Activated naive CD8-positive, alpha-beta T cell (primary cell): Measurements from ENCODE around the gene STX8.
A peak's percentile ranks its signal among the peaks of the same experiment; 100 is the strongest.
"Not testable (repeated sequence)": the region's sequence is repeated elsewhere in the genome, so short reads cannot be mapped to it uniquely, and the experiment has no call there.

ENCODE experiments used
- H3K27ac Mint-ChIP-seq: one replicate; pipeline ENCODE4 v1.8.0; 2021; ENCODE audit warnings: mixed read lengths
- H3K27me3 Mint-ChIP-seq: one replicate; pipeline ENCODE4 v1.8.0; 2021; ENCODE audit warnings: mixed read lengths
- H3K36me3 Mint-ChIP-seq: one replicate; pipeline ENCODE4 v1.8.0; 2021; ENCODE audit warnings: mixed read lengths
- H3K4me1 Mint-ChIP-seq: one replicate; pipeline ENCODE4 v1.8.0; 2021; ENCODE audit warnings: low read depth, mixed read lengths
- H3K4me3 Mint-ChIP-seq: one replicate; pipeline ENCODE4 v1.8.0; 2021; ENCODE audit warnings: mild to moderate bottlenecking, mixed read lengths
- H3K9me3 Mint-ChIP-seq: one replicate; pipeline ENCODE4 v1.8.0; 2021; ENCODE audit warnings: low read depth, mixed read lengths

The STX8 gene

GRCh38 chr17:9575381-9576101, at the start of gene STX8:
TSS of gene STX8 (minus strand) at chr17:9575820. CDS start at chr17:9575808, 12 bp downstream.
- no peaks in the 10 kb centered on the region for H3K27me3 Mint-ChIP-seq
- H3K27ac Mint-ChIP-seq: peak within 1 kb of the TSS; percentile 79
- H3K36me3 Mint-ChIP-seq: no peaks in the 10 kb centered on the region
- peaks cover 24% of the 10 kb centered on the region for H3K4me1 Mint-ChIP-seq
- no peaks in the 10 kb centered on the region for H3K9me3 Mint-ChIP-seq
- peak within 1 kb of the TSS; percentile 97 for H3K4me3 Mint-ChIP-seq

- Mint-ChIP-seq H3K4me1 (no peaks in the 10 kb centered on the region), H3K4me3 (no peak overlapping the region), H3K27ac (no peak overlapping the region), H3K27me3 (no peaks in the 10 kb centered on the region), H3K9me3 (peaks cover 26% of the 10 kb centered on the region), H3K36me3 (no peaks in the 10 kb centered on the region)
Measured at GRCh38 chr17:9622961-9623360, 47.3 kb upstream of the STX8 start.

GRCh38 chr17:9615486-9615885, 39.9 kb upstream of the STX8 start:
- Mint-ChIP-seq H3K9me3 (no peaks in the 10 kb centered on the region), H3K27me3 (peaks cover 6% of the 10 kb centered on the region), H3K36me3 (no peaks in the 10 kb centered on the region), H3K4me1 (no peaks in the 10 kb centered on the region), H3K27ac (no peak overlapping the region), H3K4me3 (no peak overlapping the region)

- no peaks in the 10 kb centered on the region for H3K4me1 Mint-ChIP-seq
- H3K27me3 Mint-ChIP-seq: peaks cover 7% of the 10 kb centered on the region
- H3K9me3 Mint-ChIP-seq: no peaks in the 10 kb centered on the region
- H3K4me3 Mint-ChIP-seq: no peak overlapping the region
- no peaks in the 10 kb centered on the region for H3K36me3 Mint-ChIP-seq
- H3K27ac Mint-ChIP-seq: no peak overlapping the region
Measured at GRCh38 chr17:9612006-9612405, 36.4 kb upstream of the STX8 start.

GRCh38 chr17:9611557-9611956, 35.9 kb upstream of the STX8 start:
- Mint-ChIP-seq H3K27ac (no peak overlapping the region), H3K4me1 (no peaks in the 10 kb centered on the region), H3K4me3 (no peak overlapping the region), H3K9me3 (no peaks in the 10 kb centered on the region), H3K36me3 (no peaks in the 10 kb centered on the region), H3K27me3 (peaks cover 7% of the 10 kb centered on the region)

GRCh38 chr17:9607058-9607457, 31.4 kb upstream of the STX8 start:
- H3K27me3 Mint-ChIP-seq: peaks cover 12% of the 10 kb centered on the region
- H3K36me3 Mint-ChIP-seq, H3K9me3 Mint-ChIP-seq, H3K27ac Mint-ChIP-seq, H3K4me1 Mint-ChIP-seq, H3K4me3 Mint-ChIP-seq: not testable (repeated sequence)

GRCh38 chr17:9606453-9606852, 30.8 kb upstream of the STX8 start:
- Mint-ChIP-seq H3K36me3 (no peaks in the 10 kb centered on the region), H3K27ac (no peak overlapping the region), H3K4me3 (no peak overlapping the region), H3K4me1 (no peaks in the 10 kb centered on the region), H3K27me3 (peaks cover 10% of the 10 kb centered on the region), H3K9me3 (no peaks in the 10 kb centered on the region)

GRCh38 chr17:9604583-9604982, 29.0 kb upstream of the STX8 start:
- not testable (repeated sequence) for H3K9me3 Mint-ChIP-seq, H3K27ac Mint-ChIP-seq, H3K4me1 Mint-ChIP-seq, H3K36me3 Mint-ChIP-seq, H3K4me3 Mint-ChIP-seq
- H3K27me3 Mint-ChIP-seq: peaks cover 10% of the 10 kb centered on the region

GRCh38 chr17:9598661-9599060, 23.0 kb upstream of the STX8 start:
- no peaks in the 10 kb centered on the region for H3K36me3 Mint-ChIP-seq
- H3K27me3 Mint-ChIP-seq: peaks cover 13% of the 10 kb centered on the region
- H3K27ac Mint-ChIP-seq: no peak overlapping the region
- no peaks in the 10 kb centered on the region for H3K9me3 Mint-ChIP-seq
- H3K4me3 Mint-ChIP-seq: no peak overlapping the region
- H3K4me1 Mint-ChIP-seq: no peaks in the 10 kb centered on the region

- H3K36me3 Mint-ChIP-seq, H3K4me3 Mint-ChIP-seq, H3K4me1 Mint-ChIP-seq, H3K9me3 Mint-ChIP-seq, H3K27ac Mint-ChIP-seq: not testable (repeated sequence)
- peaks cover 13% of the 10 kb centered on the region for H3K27me3 Mint-ChIP-seq
Measured at GRCh38 chr17:9597638-9598037, 22.0 kb upstream of the STX8 start.

- Mint-ChIP-seq H3K4me3 (no peak overlapping the region), H3K4me1 (no peaks in the 10 kb centered on the region), H3K36me3 (no peaks in the 10 kb centered on the region), H3K9me3 (no peaks in the 10 kb centered on the region), H3K27me3 (peaks cover 11% of the 10 kb centered on the region), H3K27ac (no peak overlapping the region)
Measured at GRCh38 chr17:9594065-9594464, 18.4 kb upstream of the STX8 start.

GRCh38 chr17:9587969-9588656, 12.5 kb upstream of the STX8 start:
- no peaks in the 10 kb centered on the region for H3K27me3 Mint-ChIP-seq
- H3K27ac Mint-ChIP-seq: no peak overlapping the region
- peaks cover 2% of the 10 kb centered on the region for H3K4me1 Mint-ChIP-seq
- H3K36me3 Mint-ChIP-seq: peaks cover 4% of the 10 kb centered on the region
- no peak overlapping the region for H3K4me3 Mint-ChIP-seq
- no peaks in the 10 kb centered on the region for H3K9me3 Mint-ChIP-seq

GRCh38 chr17:9577373-9577709, 1.7 kb upstream of the STX8 start:
- Mint-ChIP-seq H3K9me3 (no peaks in the 10 kb centered on the region), H3K4me3 (peak overlapping the region; percentile 66), H3K36me3 (no peaks in the 10 kb centered on the region), H3K27ac (no peak overlapping the region), H3K4me1 (peaks cover 21% of the 10 kb centered on the region), H3K27me3 (peaks cover 2% of the 10 kb centered on the region)

GRCh38 chr17:9576521-9577372, 1.1 kb upstream of the STX8 start, which contains the start of gene CFAP52:
TSS of gene CFAP52 (plus strand) at chr17:9576642. CDS start at chr17:9576696, 54 bp downstream.
- peak within 1 kb of the TSS; percentile 79 for H3K27ac Mint-ChIP-seq
- peaks cover 2% of the 10 kb centered on the region for H3K27me3 Mint-ChIP-seq
- H3K4me3 Mint-ChIP-seq: peak within 1 kb of the TSS; percentile 97
- H3K4me1 Mint-ChIP-seq: peaks cover 21% of the 10 kb centered on the region
- no peaks in the 10 kb centered on the region for H3K9me3 Mint-ChIP-seq
- H3K36me3 Mint-ChIP-seq: no peaks in the 10 kb centered on the region

GRCh38 chr17:9571201-9571600, 4.4 kb downstream of the STX8 start:
- Mint-ChIP-seq H3K9me3 (no peaks in the 10 kb centered on the region), H3K4me3 (no peak overlapping the region), H3K4me1 (peaks cover 23% of the 10 kb centered on the region), H3K27ac (no peak overlapping the region), H3K27me3 (no peaks in the 10 kb centered on the region), H3K36me3 (peaks cover 3% of the 10 kb centered on the region)
